Ovary (tissue), 9 donors: ENCODE measurements around the gene DNMT1. TPM values are rescaled to one million over a fixed set of nuclear protein-coding genes. Genes with fewer than 3 reads are reported as not detected.
A peak's percentile ranks its signal among the peaks of the same experiment; 100 is the strongest.

Experiments used
- DNase-seq, 5 donors: peaks; one replicate each; pipeline ENCODE4 v3.0.0-alpha.2; 2019 to 2020
- H3K27ac ChIP-seq, 2 donors: fragments of 200-600 bp; one replicate each; pipeline versions ENCODE4 v1.5.1 to v1.8.0; 2019 to 2022
- H3K27me3 ChIP-seq: fragments of 200-600 bp; one replicate; pipeline ENCODE4 v1.8.0; 2022
- H3K36me3 ChIP-seq: fragments of 200-600 bp; sonication (generic); one replicate; pipeline ENCODE4 v1.5.1; 2019
- H3K4me1 ChIP-seq: one replicate; pipeline ENCODE4 v1.8.1; 2013; ENCODE audit warnings: mild to moderate bottlenecking, moderate library complexity; ENCODE audit not compliant: insufficient read depth
- H3K4me3 ChIP-seq: fragments of 200-600 bp; sonication (generic); one replicate; pipeline ENCODE4 v1.5.1; 2017
- H3K9me3 ChIP-seq, 2 donors: fragments of 200-600 bp in 1 of 2; sonication (generic) in 1 of 2; one replicate each; pipeline versions ENCODE4 v1.5.1 to v1.8.1; 2013 to 2019; ENCODE audit warnings: mild to moderate bottlenecking in 1 of 2, moderate library complexity in 1 of 2
- CTCF ChIP-seq, 3 donors: fragments of 450-650 bp in 2 of 3; fragments of 200-600 bp in 1 of 3; IDR thresholded peaks; one replicate each; pipeline versions ENCODE4 v1.5.1 to v1.8.0; 2016 to 2022; ENCODE audit warnings: antibody characterized with exemption in 3 of 3, mild to moderate bottlenecking in 1 of 3
- EP300 ChIP-seq: sonication (generic); formaldehyde crosslinking; IDR thresholded peaks from one replicate; pipeline ENCODE4 v1.6.1; 2017; ENCODE audit warnings: antibody characterized with exemption
- POLR2A ChIP-seq: fragments of 450-650 bp; IDR thresholded peaks from one replicate; pipeline ENCODE4 v1.6.1; 2017; ENCODE audit warnings: antibody characterized with exemption, mild to moderate bottlenecking, moderate library complexity
- WGBS, 3 donors: extraction: QIAGEN DNeasy Blood & Tissue Kit in 1 of 3; methylation state at CpG; one replicate each; pipeline versions ENCODE4 v1.1.5 to v1.1.7; 2013 to 2017; 5-methylcytosine and 5-hydroxymethylcytosine counted together
- intact Hi-C, 4 donors: fragments of 100-400 bp; cut with DNase I; formaldehyde crosslinking; loops; one replicate each; pipeline versions ENCODE4 v1.11.0 to v1.15.1; 2022 to 2023
- polyA plus RNA-seq, 2 donors: library from polyadenylated mRNA; stranded (reverse); fragments of 200-250 nt in 1 of 2; fragments of 350-450 nt in 1 of 2; fragmentation: Illumina TruSeq in 1 of 2; extraction: RNeasy Lipid Tissue Mini Kit (QIAGEN cat#74804) in 1 of 2; gene quantifications; one replicate each; pipeline ENCODE4 v1.2.3, GENCODE V29; 2013 to 2014
- total RNA-seq, 7 donors: library from RNA; depleted of rRNA in 2 of 7; stranded (reverse); fragments of >200 nt in 2 of 7; fragmentation: NEBNext Ultra II Directional in 3 of 7; extraction: Animal tissue kit (Norgen Biotek cat#: 25700) in 3 of 7; gene quantifications; one replicate each; pipeline versions ENCODE4 v1.1.0 to v1.2.4, GENCODE V29; 2016 to 2023
- donor health status: DM: no; HTN: no; CAD: no; lungs with moderate emphysema.
- donor health status: DM: no; HTN: no; CAD: no.
- donor health status: Bipolar disorder and iron deficiency.
- donor health status: DM: yes; HTN: yes; CAD: no.
- donor health status: DM: no; HTN: no; CAD: no.
- donor health status: DM: yes; HTN: yes; CAD: no.

DNMT1 gene
- total and polyA plus RNA-seq, 9 donors: 19.8 to 74.2 (median 41.8) TPM

GRCh38 chr19:10105509-10106099, 89.1 kb downstream of the DNMT1 start:
- Histone ChIP-seq H3K27me3 (no peaks in the 10 kb centered on the region), H3K4me3 (no peak overlapping the region), H3K27ac (no peak overlapping the region), H3K9me3 (no peaks in the 10 kb centered on the region), H3K4me1 (peaks cover 2% of the 10 kb centered on the region), H3K36me3 (no peaks in the 10 kb centered on the region)
- intact Hi-C loops: loop anchor here in 1 of 4 donors (10.0 kb wide), 1 partner anchor 139 kb away; no protein-coding TSS in a partner anchor
- 33 to 41% (median 40%) methylated on average over 15 to 16 of the region's 16 CpGs for WGBS, 3 donors
- peak in 1 of 5 donors; percentile 36 for DNase-seq
- TF ChIP-seq CTCF (IDR thresholded peaks at IDR 0.05) (no peak), POLR2A (no peak), EP300 (no peak)

GRCh38 chr19:10104665-10105508, 89.9 kb downstream of the DNMT1 start:
- 61 to 66% (median 63%) methylated on average over 15 of the region's 15 CpGs for WGBS, 3 donors
- TF ChIP-seq CTCF (IDR thresholded peaks at IDR 0.05): no peak
- no peak for TF ChIP-seq EP300
- no peak for TF ChIP-seq POLR2A
- DNase-seq: no peak
- no peaks in the 10 kb centered on the region for H3K9me3 ChIP-seq
- H3K36me3 ChIP-seq: no peaks in the 10 kb centered on the region
- peaks cover 2% of the 10 kb centered on the region for H3K4me1 ChIP-seq
- H3K27ac ChIP-seq: no peak overlapping the region
- no peak overlapping the region for H3K4me3 ChIP-seq
- intact Hi-C loops: loop anchor here in 1 of 4 donors (10.0 kb wide), 1 partner anchor 140 kb away; no protein-coding TSS in a partner anchor
- H3K27me3 ChIP-seq: no peaks in the 10 kb centered on the region

- Histone ChIP-seq H3K27me3 (no peaks in the 10 kb centered on the region), H3K36me3 (no peaks in the 10 kb centered on the region), H3K4me3 (no peak overlapping the region), H3K27ac (no peak overlapping the region), H3K9me3 (no peaks in the 10 kb centered on the region), H3K4me1 (peaks cover 2% of the 10 kb centered on the region)
- no peak for DNase-seq
- no peak for TF ChIP-seq CTCF (IDR thresholded peaks at IDR 0.05)
- TF ChIP-seq POLR2A: no peak
- TF ChIP-seq EP300: no peak
- intact Hi-C loops: loop anchor here in 1 of 4 donors (10.0 kb wide), 1 partner anchor 141 kb away; no protein-coding TSS in a partner anchor
These were observed 90.6 kb downstream of the DNMT1 start for GRCh38 chr19:10104130-10104513.

- intact Hi-C loops: loop anchor here in 1 of 4 donors (10.0 kb wide), 1 partner anchor 142 kb away; no protein-coding TSS in a partner anchor
- no peak overlapping the region for H3K4me3 ChIP-seq
- TF ChIP-seq POLR2A: no peak
- no peak for TF ChIP-seq CTCF (IDR thresholded peaks at IDR 0.05)
- TF ChIP-seq EP300: no peak
These were observed 91.9 kb downstream of the DNMT1 start for GRCh38 chr19:10102787-10103236.

More at GRCh38 chr19:10102787-10103236, 91.9 kb downstream of the DNMT1 start:
- no peaks in the 10 kb centered on the region for H3K27me3 ChIP-seq
- DNase-seq: no peak
- H3K36me3 ChIP-seq: no peaks in the 10 kb centered on the region
- no peaks in the 10 kb centered on the region for H3K9me3 ChIP-seq
- H3K27ac ChIP-seq: no peak overlapping the region
- WGBS, 3 donors: 27 to 44% (median 36%) methylated on average over 7 of the region's 7 CpGs
- H3K4me1 ChIP-seq: peaks cover 2% of the 10 kb centered on the region
